Natural killer cell (primary cell): ENCODE results near the gene PMF1. TPM values are rescaled to one million over a fixed set of nuclear protein-coding genes. Genes with fewer than 3 reads are reported as not detected.

Experiments
- ATAC-seq, 3 donors: fragments of 150-1000 bp in 2 of 3; fragments of 200-7000 bp in 1 of 3; cut with Tn5 transposase; 1 replicate in 1 of 3; 2 replicates in 2 of 3; pipeline ENCODE4 v1.10.0; 2021; ENCODE audit warnings: mild to moderate bottlenecking in 2 of 3, moderate library complexity in 2 of 3
- DNase-seq, 2 donors: peaks; one replicate each; pipeline versions ENCODE4 v3.0.0 to v3.0.0-alpha.2; 2013 to 2021; ENCODE audit warnings: mixed read lengths in 1 of 2
- H3K27ac ChIP-seq: one replicate; pipeline ENCODE4 v1.5.1; 2013; ENCODE audit warnings: mild to moderate bottlenecking, low read length
- H3K27me3 ChIP-seq: one replicate; pipeline ENCODE4 v1.6.1; 2013; ENCODE audit warnings: low read length; ENCODE audit not compliant: control insufficient read depth, insufficient read depth
- H3K36me3 ChIP-seq: one replicate; pipeline ENCODE4 v1.6.1; 2013; ENCODE audit warnings: low read length; ENCODE audit not compliant: control insufficient read depth, insufficient read depth
- H3K4me1 ChIP-seq: one replicate; pipeline ENCODE4 v1.6.1; 2013; ENCODE audit warnings: low read length; ENCODE audit not compliant: control insufficient read depth, insufficient read depth
- H3K4me3 ChIP-seq: one replicate; pipeline ENCODE4 v1.5.1; 2013; ENCODE audit warnings: low read length
- H3K9me3 ChIP-seq: one replicate; pipeline ENCODE4 v1.6.1; 2013; ENCODE audit warnings: low read length; ENCODE audit not compliant: control insufficient read depth, insufficient read depth
- H3K27ac Mint-ChIP-seq, 2 donors: one replicate each; pipeline ENCODE4 v1.8.0; 2022; ENCODE audit warnings: mild to moderate bottlenecking in 2 of 2, mixed read lengths in 2 of 2, moderate library complexity in 1 of 2
- H3K27me3 Mint-ChIP-seq, 2 donors: one replicate each; pipeline ENCODE4 v1.8.0; 2022; ENCODE audit warnings: low read depth in 2 of 2, mixed read lengths in 2 of 2
- H3K36me3 Mint-ChIP-seq: one replicate; pipeline ENCODE4 v1.8.0; 2022; ENCODE audit warnings: mixed read lengths
- H3K4me1 Mint-ChIP-seq, 2 donors: one replicate each; pipeline ENCODE4 v1.8.0; 2022; ENCODE audit warnings: mixed read lengths in 2 of 2
- H3K4me3 Mint-ChIP-seq: one replicate; pipeline ENCODE4 v1.8.0; 2022; ENCODE audit warnings: mild to moderate bottlenecking, moderate library complexity, mixed read lengths
- H3K9me3 Mint-ChIP-seq, 2 donors: one replicate each; pipeline ENCODE4 v1.8.0; 2022; ENCODE audit warnings: mixed read lengths in 2 of 2
- WGBS: methylation state at CpG from one replicate; pipeline ENCODE4 v1.1.7; 2013; ENCODE audit warnings: missing lambda C conversion rate; ENCODE audit not compliant: insufficient coverage; 5-methylcytosine and 5-hydroxymethylcytosine counted together
- intact Hi-C: fragments of 100-400 bp; cut with micrococcal nuclease; formaldehyde crosslinking; loops from one replicate; pipeline ENCODE4 v1.14.2; 2022
- total RNA-seq, 4 donors: library from RNA; stranded (reverse); fragments of 120-200 nt in 1 of 4; gene quantifications; one replicate each; pipeline versions ENCODE4 v1.2.3 to v1.2.4, GENCODE V29; 2013 to 2022
- TF ChIP-seq, protein P1 (sequence below): fragments of 200-600 bp; IDR thresholded peaks from one replicate; pipeline ENCODE4 v1.8.0; 2022; ENCODE audit warnings: antibody characterized with exemption

PMF1 gene
- total RNA-seq, 3 donors from 2014 or later (not counting 1 experiment from before 2014, with no cell fraction given) = 61.5 to 70.3 (median 64.0) TPM

DNA sequence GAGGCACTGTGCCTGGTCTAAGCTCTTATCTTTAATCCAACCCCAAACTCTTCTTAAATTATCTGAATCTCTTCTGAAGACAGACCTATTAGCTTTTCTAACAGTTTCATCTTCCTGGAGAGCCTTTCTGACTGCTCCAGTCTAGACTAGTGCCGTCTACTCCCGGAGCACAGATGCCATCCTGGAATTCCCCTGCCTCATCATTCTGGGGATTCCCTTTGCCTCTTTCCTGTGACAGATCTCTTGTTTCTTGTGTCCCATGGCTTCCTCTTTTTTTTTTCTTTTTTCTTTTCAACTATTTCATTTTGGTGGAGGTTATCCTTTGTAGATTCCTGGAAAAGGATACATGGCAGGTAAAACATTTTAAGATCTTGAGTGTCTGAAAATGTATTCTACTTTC, 47.7 kb upstream of the PMF1 start:
- no peak overlapping the region for H3K27ac Mint-ChIP-seq
- no peak for ATAC-seq
- no peak overlapping the region for H3K27ac ChIP-seq
- peaks cover 3 to 5% of the 10 kb centered on the region in 2 donors for H3K27me3 Mint-ChIP-seq
- no peak overlapping the region for H3K4me3 ChIP-seq
- peak in 1 of 2 donors; percentile 51 for DNase-seq
- TF ChIP-seq, protein P1, sequence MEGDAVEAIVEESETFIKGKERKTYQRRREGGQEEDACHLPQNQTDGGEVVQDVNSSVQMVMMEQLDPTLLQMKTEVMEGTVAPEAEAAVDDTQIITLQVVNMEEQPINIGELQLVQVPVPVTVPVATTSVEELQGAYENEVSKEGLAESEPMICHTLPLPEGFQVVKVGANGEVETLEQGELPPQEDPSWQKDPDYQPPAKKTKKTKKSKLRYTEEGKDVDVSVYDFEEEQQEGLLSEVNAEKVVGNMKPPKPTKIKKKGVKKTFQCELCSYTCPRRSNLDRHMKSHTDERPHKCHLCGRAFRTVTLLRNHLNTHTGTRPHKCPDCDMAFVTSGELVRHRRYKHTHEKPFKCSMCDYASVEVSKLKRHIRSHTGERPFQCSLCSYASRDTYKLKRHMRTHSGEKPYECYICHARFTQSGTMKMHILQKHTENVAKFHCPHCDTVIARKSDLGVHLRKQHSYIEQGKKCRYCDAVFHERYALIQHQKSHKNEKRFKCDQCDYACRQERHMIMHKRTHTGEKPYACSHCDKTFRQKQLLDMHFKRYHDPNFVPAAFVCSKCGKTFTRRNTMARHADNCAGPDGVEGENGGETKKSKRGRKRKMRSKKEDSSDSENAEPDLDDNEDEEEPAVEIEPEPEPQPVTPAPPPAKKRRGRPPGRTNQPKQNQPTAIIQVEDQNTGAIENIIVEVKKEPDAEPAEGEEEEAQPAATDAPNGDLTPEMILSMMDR = no peak
- no peaks in the 10 kb centered on the region for H3K9me3 ChIP-seq
- intact Hi-C loops = no loop called here
- H3K9me3 Mint-ChIP-seq = no peaks in the 10 kb centered on the region
- H3K36me3 Mint-ChIP-seq = no peaks in the 10 kb centered on the region
- H3K4me1 Mint-ChIP-seq = peaks cover 7 to 11% of the 10 kb centered on the region in 2 donors
- H3K36me3 ChIP-seq = no peaks in the 10 kb centered on the region
- no peaks in the 10 kb centered on the region for H3K27me3 ChIP-seq
- no peak overlapping the region for H3K4me3 Mint-ChIP-seq
- 76% methylated on average over 2 of the region's 2 CpGs for WGBS
- H3K4me1 ChIP-seq = peaks cover 12% of the 10 kb centered on the region

- Histone ChIP-seq H3K9me3 (no peaks in the 10 kb centered on the region), H3K27ac (no peak overlapping the region), H3K36me3 (no peaks in the 10 kb centered on the region), H3K4me1 (no peaks in the 10 kb centered on the region), H3K4me3 (no peak overlapping the region), H3K27me3 (no peaks in the 10 kb centered on the region)
- Mint-ChIP-seq H3K4me1 (no peaks in the 10 kb centered on the region), H3K27me3 (peaks cover 3 to 5% of the 10 kb centered on the region in 2 donors), H3K4me3 (no peak overlapping the region), H3K36me3 (no peaks in the 10 kb centered on the region), H3K9me3 (no peaks in the 10 kb centered on the region), H3K27ac (no peak overlapping the region)
- intact Hi-C loops = no loop called here
- no peak for ATAC-seq
- 86% methylated on average over 4 of the region's 5 CpGs for WGBS
- TF ChIP-seq, protein P1 = no peak
- DNase-seq = no peak
These were observed 45.3 kb upstream of the PMF1 start for GRCh38 chr1:156167536-156167935.

DNA sequence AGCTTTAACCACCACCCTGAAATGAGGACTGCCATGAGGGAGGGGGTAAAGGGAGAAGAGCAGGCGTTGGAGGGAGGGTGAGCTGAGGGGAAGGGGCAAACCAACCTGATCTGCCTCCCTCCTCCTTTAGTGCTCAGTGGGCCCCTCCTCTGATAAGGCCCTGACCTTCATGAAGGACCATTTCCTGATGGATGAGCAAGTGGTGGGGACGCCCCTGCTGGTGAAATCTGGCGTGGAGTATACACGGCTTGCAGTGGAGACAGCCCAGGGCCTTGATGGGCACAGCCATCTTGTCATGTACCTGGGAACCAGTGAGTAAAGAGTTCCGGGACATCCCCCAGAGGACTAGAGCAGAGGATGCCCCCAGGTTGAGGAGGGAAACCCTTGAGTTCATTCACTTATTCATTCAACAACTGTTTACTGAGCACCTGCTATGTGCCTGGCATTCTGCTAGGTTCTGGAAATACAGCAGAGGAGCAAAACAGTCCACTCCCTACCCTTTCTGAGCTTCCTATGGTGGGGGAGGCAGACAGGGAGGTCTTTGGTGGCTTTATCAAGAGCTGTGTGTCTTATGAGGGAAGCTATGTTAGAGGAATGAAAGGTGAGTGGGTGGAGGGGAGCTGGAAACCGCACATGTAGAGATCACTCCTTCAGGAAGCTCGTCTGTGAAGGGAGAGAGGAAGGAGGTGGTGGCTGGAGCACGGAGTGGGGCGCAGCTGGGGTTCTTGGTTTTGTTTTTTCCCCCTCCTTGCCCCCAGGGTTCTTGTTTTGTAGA, 39.9 kb upstream of the PMF1 start:
- Histone ChIP-seq H3K36me3 (no peaks in the 10 kb centered on the region), H3K27ac (no peak overlapping the region), H3K4me3 (no peak overlapping the region), H3K27me3 (no peaks in the 10 kb centered on the region), H3K9me3 (no peaks in the 10 kb centered on the region), H3K4me1 (no peaks in the 10 kb centered on the region)
- H3K27me3 Mint-ChIP-seq = peaks cover 4 to 13% of the 10 kb centered on the region in 2 donors
- H3K9me3 Mint-ChIP-seq = no peaks in the 10 kb centered on the region
- WGBS = 85% methylated on average over 8 of the region's 9 CpGs
- no peak overlapping the region for H3K4me3 Mint-ChIP-seq
- H3K36me3 Mint-ChIP-seq = no peaks in the 10 kb centered on the region
- ATAC-seq (no peak), DNase-seq (no peak)
- no peaks in the 10 kb centered on the region for H3K4me1 Mint-ChIP-seq
- intact Hi-C loops = no loop called here
- H3K27ac Mint-ChIP-seq = no peak overlapping the region
- TF ChIP-seq, protein P1 = no peak
